HG02623 (cell line): ENCODE data around the gene FIP1L1.
"Not testable (repeated sequence)": the region's sequence is repeated elsewhere in the genome, so short reads cannot be mapped to it uniquely, and the experiment has no call there.

Experiments
- ATAC-seq: cut with Tn5 transposase; IDR thresholded peaks from one replicate; pipeline ENCODE4 v1.9.1; 2021; ENCODE audit warnings: moderate library complexity; ENCODE audit not compliant: unreplicated experiment

FIP1L1 gene

GRCh38 chr4:53377319-53378170, at the start of gene FIP1L1:
Gene FIP1L1 (plus strand): TSS chr4:53377641. CDS start chr4:53377839, 198 bp downstream.
- peak; percentile 85 for ATAC-seq

- ATAC-seq: not testable (repeated sequence)
These were observed 42.5 kb upstream of the FIP1L1 start for GRCh38 chr4:53334916-53335315.

GRCh38 chr4:53340145-53340544, 37.3 kb upstream of the FIP1L1 start:
- not testable (repeated sequence) for ATAC-seq

- not testable (repeated sequence) for ATAC-seq
These were observed 31.0 kb upstream of the FIP1L1 start for GRCh38 chr4:53346392-53346791.

- no peak for ATAC-seq
These were observed 30.3 kb upstream of the FIP1L1 start for GRCh38 chr4:53346920-53347852.

GRCh38 chr4:53348046-53348445, 29.4 kb upstream of the FIP1L1 start:
- ATAC-seq: no peak

GRCh38 chr4:53349091-53349491, 28.4 kb upstream of the FIP1L1 start:
- ATAC-seq: no peak

- ATAC-seq: no peak
These were observed 23.3 kb upstream of the FIP1L1 start for GRCh38 chr4:53354012-53354722.

GRCh38 chr4:53355930-53356521, 21.4 kb upstream of the FIP1L1 start:
- no peak for ATAC-seq

GRCh38 chr4:53361451-53361850, 16.0 kb upstream of the FIP1L1 start:
- ATAC-seq: no peak

- no peak for ATAC-seq
These were observed 15.3 kb upstream of the FIP1L1 start for GRCh38 chr4:53362093-53362492.

- no peak for ATAC-seq
These were observed 12.8 kb upstream of the FIP1L1 start for GRCh38 chr4:53364624-53365023.

- no peak for ATAC-seq
These were observed 12.3 kb upstream of the FIP1L1 start for GRCh38 chr4:53365121-53365485.

GRCh38 chr4:53365486-53366300, 11.7 kb upstream of the FIP1L1 start, which contains the start of gene SCFD2:
Gene SCFD2 (minus strand): TSS chr4:53366061.
- peak; percentile 99 for ATAC-seq

GRCh38 chr4:53366301-53366716, 11.1 kb upstream of the FIP1L1 start:
- ATAC-seq: no peak

GRCh38 chr4:53367721-53368120, 9.7 kb upstream of the FIP1L1 start:
- no peak for ATAC-seq

- no peak for ATAC-seq
These were observed 6.4 kb upstream of the FIP1L1 start for GRCh38 chr4:53371049-53371448.

GRCh38 chr4:53371843-53372521, 5.5 kb upstream of the FIP1L1 start:
- ATAC-seq: no peak

GRCh38 chr4:53374777-53375258, 2.6 kb upstream of the FIP1L1 start:
- ATAC-seq: no peak
